ENCODE measurements around the gene SRPRA. TPM values are rescaled to one million over a fixed set of nuclear protein-coding genes. Genes with fewer than 3 reads are reported as not detected.
A peak's percentile ranks its signal among the peaks of the same experiment; 100 is the strongest.

SRPRA gene
- total RNA-seq, 3 donors from 2014 or later = 75.2 to 90.6 (median 84.9) TPM

- no peaks in the 10 kb centered on the region for H3K4me1 ChIP-seq
- no peaks in the 10 kb centered on the region for H3K27me3 ChIP-seq
- intact Hi-C loops (cut with DNase I; ENCODE audit: low total_unique reads) = no loop called here
- H3K27ac ChIP-seq = peak within 1 kb of the TSS; percentile 95 to 97
- DNase-seq (ENCODE audit: low spot score in 2 of 2) = peak; percentile 40 to 73
- H3K4me3 ChIP-seq = peak within 1 kb of the TSS; percentile 57 to 84 (median 82)
- no peaks in the 10 kb centered on the region for H3K9me3 ChIP-seq
- H3K36me3 ChIP-seq = no peaks in the 10 kb centered on the region
- TF ChIP-seq POLR2AphosphoS5 (IDR thresholded peaks at IDR 0.05) (peak in 1 of 3 donors; percentile 14), CTCF (IDR thresholded peaks at IDR 0.05) (no peak), POLR2A (IDR thresholded peaks at IDR 0.05) (no peak)
Observed at GRCh38 chr11:126282736-126283591, 14.3 kb upstream of the SRPRA start, which contains the start of gene TIRAP. Gene TIRAP, plus strand, starts transcription at chr11:126283093. Its CDS starts 7,802 bp downstream, at chr11:126290895.

GRCh38 chr11:126282361-126282735 lies 13.7 kb upstream of the SRPRA start:
- no peaks in the 10 kb centered on the region for H3K27me3 ChIP-seq
- H3K4me3 ChIP-seq = peak overlapping the region; percentile 57 to 84 (median 82)
- H3K27ac ChIP-seq = peak overlapping the region; percentile 95 to 97
- no peaks in the 10 kb centered on the region for H3K9me3 ChIP-seq
- DNase-seq (ENCODE audit: low spot score in 2 of 2) = no peak
- no peaks in the 10 kb centered on the region for H3K4me1 ChIP-seq
- intact Hi-C loops (cut with DNase I; ENCODE audit: low total_unique reads) = no loop called here
- H3K36me3 ChIP-seq = no peaks in the 10 kb centered on the region
- TF ChIP-seq POLR2A (IDR thresholded peaks at IDR 0.05) (no peak), CTCF (IDR thresholded peaks at IDR 0.05) (no peak), POLR2AphosphoS5 (IDR thresholded peaks at IDR 0.05) (no peak)

- TF ChIP-seq POLR2AphosphoS5 (IDR thresholded peaks at IDR 0.05) = no peak
- TF ChIP-seq CTCF (IDR thresholded peaks at IDR 0.05) = no peak
- no peak for TF ChIP-seq POLR2A (IDR thresholded peaks at IDR 0.05)
- DNase-seq (ENCODE audit: low spot score in 2 of 2) = no peak
- H3K36me3 ChIP-seq = no peaks in the 10 kb centered on the region
- H3K27me3 ChIP-seq = no peaks in the 10 kb centered on the region
- no peaks in the 10 kb centered on the region for H3K4me1 ChIP-seq
- H3K4me3 ChIP-seq = peak overlapping the region in 2 of 3 donors; percentile 82 to 84
- H3K27ac ChIP-seq = peak overlapping the region; percentile 95 to 97
- no peaks in the 10 kb centered on the region for H3K9me3 ChIP-seq
- intact Hi-C loops (cut with DNase I; ENCODE audit: low total_unique reads) = no loop called here
Observed at GRCh38 chr11:126281666-126282175, 13.0 kb upstream of the SRPRA start.

DNA sequence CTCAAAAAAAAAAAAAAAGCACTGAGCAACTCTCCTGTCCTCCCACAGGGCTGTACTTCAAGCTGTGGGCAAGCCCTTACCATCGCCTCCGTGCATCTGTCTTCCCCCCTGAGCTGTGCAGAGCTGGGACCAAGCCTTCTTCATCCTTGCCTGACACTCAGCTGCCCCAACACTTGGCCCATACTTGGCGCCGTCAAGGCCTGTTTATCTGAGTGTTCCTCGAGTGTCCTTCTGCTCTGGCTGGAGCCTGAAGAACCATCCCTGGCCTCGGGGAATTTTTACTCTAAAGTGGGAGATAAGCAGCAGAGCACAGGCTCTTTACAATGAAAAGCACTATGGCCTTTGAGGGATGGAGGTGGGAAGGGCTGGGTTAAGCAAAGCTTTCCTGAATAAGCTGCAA lies 12.6 kb upstream of the SRPRA start:
- Histone ChIP-seq H3K27me3 (no peaks in the 10 kb centered on the region), H3K4me3 (no peak overlapping the region), H3K36me3 (no peaks in the 10 kb centered on the region), H3K27ac (no peak overlapping the region), H3K9me3 (no peaks in the 10 kb centered on the region), H3K4me1 (no peaks in the 10 kb centered on the region)
- TF ChIP-seq CTCF (IDR thresholded peaks at IDR 0.05) = no peak
- no peak for DNase-seq (ENCODE audit: low spot score in 2 of 2)
- intact Hi-C loops (cut with DNase I; ENCODE audit: low total_unique reads) = no loop called here

GRCh38 chr11:126280595-126280994 lies 11.9 kb upstream of the SRPRA start:
- Histone ChIP-seq H3K4me1 (no peaks in the 10 kb centered on the region), H3K36me3 (no peaks in the 10 kb centered on the region), H3K27me3 (no peaks in the 10 kb centered on the region), H3K27ac (no peak overlapping the region), H3K9me3 (no peaks in the 10 kb centered on the region), H3K4me3 (no peak overlapping the region)
- intact Hi-C loops (cut with DNase I; ENCODE audit: low total_unique reads) = no loop called here
- TF ChIP-seq POLR2A (IDR thresholded peaks at IDR 0.05) (no peak), CTCF (IDR thresholded peaks at IDR 0.05) (no peak), POLR2AphosphoS5 (IDR thresholded peaks at IDR 0.05) (no peak)
- no peak for DNase-seq (ENCODE audit: low spot score in 2 of 2)

Measured in breast epithelium (tissue), 4 donors.